ENCODE measurements around the gene DALRD3.

DALRD3 gene

DNA sequence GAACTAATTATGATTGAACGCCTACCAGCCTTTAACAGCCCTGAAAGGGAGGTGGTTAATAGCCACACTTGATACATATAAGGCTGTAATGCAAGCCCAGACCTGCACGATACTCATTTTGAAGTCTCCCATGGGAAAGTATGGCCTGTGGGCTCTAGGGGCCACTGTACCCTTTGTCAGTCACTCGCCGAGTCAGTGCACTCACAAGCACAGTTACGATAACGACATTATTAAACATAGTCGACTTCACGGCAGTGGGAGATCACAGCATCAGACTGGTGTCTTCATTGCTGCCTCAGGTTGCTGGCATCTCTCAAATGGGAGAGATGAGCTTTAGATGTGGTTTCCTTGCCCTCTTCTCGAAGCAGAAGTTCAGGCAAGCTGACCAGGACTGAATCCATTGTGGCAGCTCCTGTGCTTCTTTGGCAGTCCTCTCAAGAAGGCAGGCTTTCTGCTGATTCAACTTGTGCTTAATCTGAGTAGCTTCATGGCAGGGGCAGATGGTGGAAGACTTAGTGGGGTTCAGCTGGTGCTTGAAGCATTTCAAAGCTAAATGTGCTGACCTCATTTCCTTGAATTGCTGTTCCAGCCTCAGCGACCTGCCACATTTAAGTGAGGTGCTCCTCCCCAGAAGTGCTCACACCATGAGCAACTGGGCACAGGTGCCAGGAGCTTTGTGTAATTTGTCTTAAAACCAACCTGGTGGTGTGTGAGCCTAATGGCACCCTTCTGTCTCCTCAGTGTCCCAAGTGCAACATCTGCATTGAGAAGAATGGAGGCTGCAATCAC is 44.1 kb downstream of the DALRD3 start:
- DNase-seq (ENCODE audit: low read depth): no peak

- DNase-seq (ENCODE audit: low read depth): no peak
Observed at GRCh38 chr3:48970586-48970985, 47.8 kb downstream of the DALRD3 start.

GRCh38 chr3:48966876-48967361 is 51.5 kb downstream of the DALRD3 start:
- no peak for DNase-seq (ENCODE audit: low read depth)

GRCh38 chr3:48966367-48966766 is 52.0 kb downstream of the DALRD3 start:
- DNase-seq (ENCODE audit: low read depth): no peak

Data from stimulated activated CD8-positive, alpha-beta memory T cell treated with anti-CD3 and anti-CD28 coated beads, Interleukin-15, amount 100 ng/mL, for 1 hour (primary cell).